ENCODE measurements around the gene FMNL1.
"Not testable (repeated sequence)": the region's sequence is repeated elsewhere in the genome, so short reads cannot be mapped to it uniquely, and the experiment has no call there.

The FMNL1 gene

DNA sequence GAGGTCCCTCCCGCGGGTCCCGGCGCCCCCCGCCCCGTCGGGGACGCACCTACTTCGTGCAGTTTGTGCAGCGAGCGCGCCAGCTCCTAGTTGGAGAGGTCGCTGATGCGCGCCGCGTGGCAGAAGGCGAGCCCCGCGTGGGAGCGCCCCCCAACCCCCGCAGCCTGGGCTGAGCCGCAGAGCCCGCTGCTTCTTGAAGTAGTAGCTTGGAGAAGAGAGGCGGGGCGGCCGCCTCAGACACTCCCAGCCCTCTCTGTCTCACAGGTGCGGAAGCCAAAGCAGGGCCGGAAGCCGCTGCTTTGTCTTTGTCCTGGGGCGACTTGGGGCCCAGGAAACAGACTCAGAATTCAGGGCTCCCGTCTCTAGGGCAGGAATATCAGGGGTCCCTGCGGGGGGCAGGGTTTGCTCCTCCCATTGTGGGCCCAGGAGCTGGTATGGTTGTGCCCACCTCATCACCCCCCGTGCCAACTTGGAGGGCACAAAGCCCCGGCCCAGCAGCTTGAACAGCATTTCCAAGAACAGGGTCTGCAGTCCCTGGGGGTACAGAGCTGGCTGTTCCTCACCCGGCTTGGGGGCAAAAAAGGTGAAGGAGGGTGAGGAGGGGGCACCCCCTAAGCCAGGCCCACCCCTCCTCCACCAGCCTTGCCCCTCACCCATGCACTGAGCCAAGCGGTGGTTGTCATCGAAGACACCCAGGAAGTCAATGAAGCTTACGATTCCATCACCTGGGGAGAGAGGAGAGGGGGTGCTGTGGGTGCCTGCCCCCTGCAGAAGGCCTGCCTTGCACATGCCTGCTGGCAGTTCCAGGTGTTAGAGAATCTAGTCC lies 26.7 kb downstream of the FMNL1 start:
- TF ChIP-seq, protein P1, sequence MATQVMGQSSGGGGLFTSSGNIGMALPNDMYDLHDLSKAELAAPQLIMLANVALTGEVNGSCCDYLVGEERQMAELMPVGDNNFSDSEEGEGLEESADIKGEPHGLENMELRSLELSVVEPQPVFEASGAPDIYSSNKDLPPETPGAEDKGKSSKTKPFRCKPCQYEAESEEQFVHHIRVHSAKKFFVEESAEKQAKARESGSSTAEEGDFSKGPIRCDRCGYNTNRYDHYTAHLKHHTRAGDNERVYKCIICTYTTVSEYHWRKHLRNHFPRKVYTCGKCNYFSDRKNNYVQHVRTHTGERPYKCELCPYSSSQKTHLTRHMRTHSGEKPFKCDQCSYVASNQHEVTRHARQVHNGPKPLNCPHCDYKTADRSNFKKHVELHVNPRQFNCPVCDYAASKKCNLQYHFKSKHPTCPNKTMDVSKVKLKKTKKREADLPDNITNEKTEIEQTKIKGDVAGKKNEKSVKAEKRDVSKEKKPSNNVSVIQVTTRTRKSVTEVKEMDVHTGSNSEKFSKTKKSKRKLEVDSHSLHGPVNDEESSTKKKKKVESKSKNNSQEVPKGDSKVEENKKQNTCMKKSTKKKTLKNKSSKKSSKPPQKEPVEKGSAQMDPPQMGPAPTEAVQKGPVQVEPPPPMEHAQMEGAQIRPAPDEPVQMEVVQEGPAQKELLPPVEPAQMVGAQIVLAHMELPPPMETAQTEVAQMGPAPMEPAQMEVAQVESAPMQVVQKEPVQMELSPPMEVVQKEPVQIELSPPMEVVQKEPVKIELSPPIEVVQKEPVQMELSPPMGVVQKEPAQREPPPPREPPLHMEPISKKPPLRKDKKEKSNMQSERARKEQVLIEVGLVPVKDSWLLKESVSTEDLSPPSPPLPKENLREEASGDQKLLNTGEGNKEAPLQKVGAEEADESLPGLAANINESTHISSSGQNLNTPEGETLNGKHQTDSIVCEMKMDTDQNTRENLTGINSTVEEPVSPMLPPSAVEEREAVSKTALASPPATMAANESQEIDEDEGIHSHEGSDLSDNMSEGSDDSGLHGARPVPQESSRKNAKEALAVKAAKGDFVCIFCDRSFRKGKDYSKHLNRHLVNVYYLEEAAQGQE (IDR thresholded peaks at IDR 0.05; ENCODE audit: insufficient replicate concordance, low read depth) = peak; percentile 22
- TF ChIP-seq GABPA (IDR thresholded peaks at IDR 0.05; ENCODE audit: low read depth) = peak; percentile 37; the same call in 1 of the 2 replicates
- TF ChIP-seq SPI1 (IDR thresholded peaks at IDR 0.05; ENCODE audit: borderline replicate concordance, low read depth) = no peak; the same call in 1 of the 2 replicates
- peak overlapping the region; percentile 56 for H3K4me3 ChIP-seq (replicated peaks; ENCODE audit: insufficient read depth, low read length)
- no peaks in the 10 kb centered on the region for H3K27me3 ChIP-seq (ENCODE audit: insufficient read depth, poor library complexity, severe bottlenecking)
- H3K27ac ChIP-seq (replicated peaks) = peak overlapping the region; percentile 75
- peak in 1 of 2 experiments; percentile 78 for DNase-seq (ENCODE audit: low read depth in 1 of 2, low spot score in 1 of 2)

DNA sequence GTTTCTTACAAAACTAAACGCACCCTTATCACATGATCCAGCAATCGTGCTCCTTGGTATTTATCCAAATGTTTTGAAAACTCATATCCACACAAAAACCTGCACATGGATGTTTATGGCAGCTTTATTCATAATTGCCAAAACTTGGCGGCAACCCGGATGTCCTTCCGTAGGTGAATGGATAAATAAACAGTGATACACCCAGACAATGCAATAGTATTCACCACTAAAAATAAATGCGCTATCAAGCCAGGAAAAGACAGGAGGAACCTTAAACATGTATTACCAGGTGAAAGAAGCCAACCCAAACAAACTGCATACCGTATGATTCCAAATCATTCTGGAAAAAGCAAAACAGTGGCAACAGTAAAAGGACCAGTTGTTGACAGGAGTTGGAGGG lies 30.2 kb downstream of the FMNL1 start:
- TF ChIP-seq POLR2AphosphoS5 (IDR thresholded peaks at IDR 0.05; ENCODE audit: low read depth) (no peak), GABPA (IDR thresholded peaks at IDR 0.05; ENCODE audit: low read depth) (no peak)
- TF ChIP-seq, protein P2, sequence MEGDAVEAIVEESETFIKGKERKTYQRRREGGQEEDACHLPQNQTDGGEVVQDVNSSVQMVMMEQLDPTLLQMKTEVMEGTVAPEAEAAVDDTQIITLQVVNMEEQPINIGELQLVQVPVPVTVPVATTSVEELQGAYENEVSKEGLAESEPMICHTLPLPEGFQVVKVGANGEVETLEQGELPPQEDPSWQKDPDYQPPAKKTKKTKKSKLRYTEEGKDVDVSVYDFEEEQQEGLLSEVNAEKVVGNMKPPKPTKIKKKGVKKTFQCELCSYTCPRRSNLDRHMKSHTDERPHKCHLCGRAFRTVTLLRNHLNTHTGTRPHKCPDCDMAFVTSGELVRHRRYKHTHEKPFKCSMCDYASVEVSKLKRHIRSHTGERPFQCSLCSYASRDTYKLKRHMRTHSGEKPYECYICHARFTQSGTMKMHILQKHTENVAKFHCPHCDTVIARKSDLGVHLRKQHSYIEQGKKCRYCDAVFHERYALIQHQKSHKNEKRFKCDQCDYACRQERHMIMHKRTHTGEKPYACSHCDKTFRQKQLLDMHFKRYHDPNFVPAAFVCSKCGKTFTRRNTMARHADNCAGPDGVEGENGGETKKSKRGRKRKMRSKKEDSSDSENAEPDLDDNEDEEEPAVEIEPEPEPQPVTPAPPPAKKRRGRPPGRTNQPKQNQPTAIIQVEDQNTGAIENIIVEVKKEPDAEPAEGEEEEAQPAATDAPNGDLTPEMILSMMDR (IDR thresholded peaks at IDR 0.05; ENCODE audit: insufficient read depth, low read length) = no peak
- DNase-seq (ENCODE audit: low read depth in 1 of 2, low spot score in 1 of 2) = no peak
- H3K4me3 ChIP-seq (replicated peaks; ENCODE audit: insufficient read depth, low read length) = no peak overlapping the region
- no peaks in the 10 kb centered on the region for H3K27me3 ChIP-seq (ENCODE audit: insufficient read depth, poor library complexity, severe bottlenecking)
- H3K27ac ChIP-seq (replicated peaks) = no peak overlapping the region

DNA sequence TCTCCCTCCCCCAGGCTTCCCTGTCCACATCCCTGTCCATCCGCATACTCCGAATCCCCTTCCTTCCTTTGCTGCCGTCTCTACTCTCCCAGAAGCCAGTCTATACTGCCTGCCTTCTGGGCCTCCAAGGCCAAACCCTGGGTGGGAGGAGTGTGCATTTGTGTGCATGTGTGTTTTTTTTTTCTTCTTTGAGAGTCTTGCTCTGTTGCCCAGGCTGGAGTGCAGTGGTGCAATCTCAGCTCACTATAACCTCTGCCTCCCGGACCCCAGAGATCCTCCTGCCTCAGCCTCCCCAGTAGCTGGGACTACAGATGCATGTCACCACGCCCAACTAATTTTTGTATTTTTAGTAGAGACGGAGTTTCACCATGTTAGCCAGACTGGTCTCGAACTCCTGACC lies 31.6 kb downstream of the FMNL1 start:
- H3K4me3 ChIP-seq (replicated peaks; ENCODE audit: insufficient read depth, low read length); DNase-seq (ENCODE audit: low read depth in 1 of 2, low spot score in 1 of 2); H3K27ac ChIP-seq (replicated peaks); H3K27me3 ChIP-seq (ENCODE audit: insufficient read depth, poor library complexity, severe bottlenecking): not testable (repeated sequence)

DNA sequence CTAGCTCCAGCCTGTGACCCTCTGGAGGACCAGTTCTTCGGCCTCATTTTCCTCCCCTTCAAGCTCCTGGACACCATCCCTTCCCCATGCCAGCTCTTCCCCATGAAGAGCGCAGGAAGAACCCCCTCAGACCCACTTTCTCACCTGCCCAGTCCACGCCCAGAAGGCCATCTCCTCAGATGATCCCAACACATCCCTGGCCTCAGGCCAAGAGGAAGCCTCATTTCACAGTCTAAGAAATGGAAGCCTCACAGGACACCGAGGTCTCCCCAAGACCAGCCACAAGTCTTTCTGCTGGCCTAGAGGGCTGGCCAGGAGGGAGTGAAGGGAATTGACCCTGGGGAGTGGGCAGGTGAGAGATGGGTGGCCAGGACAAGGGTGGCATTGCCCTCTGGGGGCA lies 32.2 kb downstream of the FMNL1 start:
- Histone ChIP-seq H3K27me3 (ENCODE audit: insufficient read depth, poor library complexity, severe bottlenecking) (no peaks in the 10 kb centered on the region), H3K4me3 (replicated peaks; ENCODE audit: insufficient read depth, low read length) (no peak overlapping the region), H3K27ac (replicated peaks) (no peak overlapping the region)
- no peak for DNase-seq (ENCODE audit: low read depth in 1 of 2, low spot score in 1 of 2)
- TF ChIP-seq POLR2AphosphoS5 (IDR thresholded peaks at IDR 0.05; ENCODE audit: low read depth) (no peak), GABPA (IDR thresholded peaks at IDR 0.05; ENCODE audit: low read depth) (no peak)

DNA sequence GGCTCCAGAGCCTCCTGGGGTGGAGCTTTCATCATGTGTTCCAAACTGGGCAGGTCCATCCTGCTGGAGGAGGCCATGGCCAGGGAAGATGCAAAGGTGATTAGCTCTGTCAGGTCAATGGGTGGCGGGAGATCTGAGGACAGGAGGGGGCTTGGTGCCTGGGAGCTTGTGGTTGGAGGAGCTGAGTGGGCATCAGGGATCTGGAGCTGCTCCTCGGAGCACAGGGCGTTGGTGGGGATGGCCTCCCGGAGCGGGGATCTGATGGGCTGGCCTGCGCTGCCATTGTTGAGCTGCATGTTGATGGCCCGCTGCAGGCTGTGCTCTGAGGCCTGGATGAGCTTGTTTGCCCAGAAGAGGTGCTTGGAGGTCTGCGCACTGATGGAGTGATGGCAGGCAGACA lies 33.7 kb downstream of the FMNL1 start:
- H3K27me3 ChIP-seq (ENCODE audit: insufficient read depth, poor library complexity, severe bottlenecking) = no peaks in the 10 kb centered on the region
- no peak overlapping the region for H3K27ac ChIP-seq (replicated peaks)
- no peak overlapping the region for H3K4me3 ChIP-seq (replicated peaks; ENCODE audit: insufficient read depth, low read length)
- no peak for TF ChIP-seq SPI1 (IDR thresholded peaks at IDR 0.05; ENCODE audit: borderline replicate concordance, low read depth)
- no peak for TF ChIP-seq POLR2AphosphoS5 (IDR thresholded peaks at IDR 0.05; ENCODE audit: low read depth)
- TF ChIP-seq, protein P1 (IDR thresholded peaks at IDR 0.05; ENCODE audit: insufficient replicate concordance, low read depth) = no peak
- TF ChIP-seq, protein P2 (IDR thresholded peaks at IDR 0.05; ENCODE audit: insufficient read depth, low read length) = no peak
- no peak for DNase-seq (ENCODE audit: low read depth in 1 of 2, low spot score in 1 of 2)

Data from HL-60 (cell line).